ENCODE results near the gene ACOXL. TPM values are rescaled to one million over a fixed set of nuclear protein-coding genes. Genes with fewer than 3 reads are reported as not detected.

Gene ACOXL
- total and polyA plus RNA-seq, 9 donors: 0.17 to 0.31 (median 0.23) TPM; not detected in 4

DNA sequence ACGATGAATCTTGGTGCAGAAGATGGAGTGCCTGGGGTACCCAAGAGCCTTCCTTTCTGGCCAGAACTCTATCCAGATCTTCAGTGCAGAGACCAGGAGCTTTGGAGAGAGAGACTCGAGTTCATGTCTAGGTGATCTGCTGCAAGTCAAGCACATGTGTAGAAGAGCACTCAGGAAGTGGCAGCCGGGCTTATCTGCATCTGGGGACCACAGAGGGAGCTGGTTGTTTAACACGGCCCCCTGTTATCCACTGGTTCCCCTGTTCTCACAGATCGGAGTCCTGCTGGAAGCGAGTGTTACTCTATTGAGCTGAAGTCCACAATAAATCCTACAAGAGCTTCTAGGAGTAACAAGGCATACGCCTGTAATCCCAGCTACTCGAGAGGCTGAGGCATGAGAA is 128.3 kb downstream of the ACOXL start:
- H3K27me3 ChIP-seq: no peaks in the 10 kb centered on the region
- H3K4me3 ChIP-seq: no peak overlapping the region
- WGBS, 3 donors: 69 to 85% (median 76%) methylated on average over 8 of the region's 8 CpGs
- no peak for DNase-seq
- H3K9me3 ChIP-seq: no peaks in the 10 kb centered on the region
- TF ChIP-seq POLR2A (IDR thresholded peaks at IDR 0.05) (no peak), EP300 (IDR thresholded peaks at IDR 0.05) (no peak)
- TF ChIP-seq, protein P1, sequence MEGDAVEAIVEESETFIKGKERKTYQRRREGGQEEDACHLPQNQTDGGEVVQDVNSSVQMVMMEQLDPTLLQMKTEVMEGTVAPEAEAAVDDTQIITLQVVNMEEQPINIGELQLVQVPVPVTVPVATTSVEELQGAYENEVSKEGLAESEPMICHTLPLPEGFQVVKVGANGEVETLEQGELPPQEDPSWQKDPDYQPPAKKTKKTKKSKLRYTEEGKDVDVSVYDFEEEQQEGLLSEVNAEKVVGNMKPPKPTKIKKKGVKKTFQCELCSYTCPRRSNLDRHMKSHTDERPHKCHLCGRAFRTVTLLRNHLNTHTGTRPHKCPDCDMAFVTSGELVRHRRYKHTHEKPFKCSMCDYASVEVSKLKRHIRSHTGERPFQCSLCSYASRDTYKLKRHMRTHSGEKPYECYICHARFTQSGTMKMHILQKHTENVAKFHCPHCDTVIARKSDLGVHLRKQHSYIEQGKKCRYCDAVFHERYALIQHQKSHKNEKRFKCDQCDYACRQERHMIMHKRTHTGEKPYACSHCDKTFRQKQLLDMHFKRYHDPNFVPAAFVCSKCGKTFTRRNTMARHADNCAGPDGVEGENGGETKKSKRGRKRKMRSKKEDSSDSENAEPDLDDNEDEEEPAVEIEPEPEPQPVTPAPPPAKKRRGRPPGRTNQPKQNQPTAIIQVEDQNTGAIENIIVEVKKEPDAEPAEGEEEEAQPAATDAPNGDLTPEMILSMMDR (IDR thresholded peaks at IDR 0.05): no peak
- no peaks in the 10 kb centered on the region for H3K36me3 ChIP-seq
- no peak overlapping the region for H3K27ac ChIP-seq
- H3K4me1 ChIP-seq (ENCODE audit: insufficient read depth): no peaks in the 10 kb centered on the region
- intact Hi-C loops (cut with DNase I): no loop called here

DNA sequence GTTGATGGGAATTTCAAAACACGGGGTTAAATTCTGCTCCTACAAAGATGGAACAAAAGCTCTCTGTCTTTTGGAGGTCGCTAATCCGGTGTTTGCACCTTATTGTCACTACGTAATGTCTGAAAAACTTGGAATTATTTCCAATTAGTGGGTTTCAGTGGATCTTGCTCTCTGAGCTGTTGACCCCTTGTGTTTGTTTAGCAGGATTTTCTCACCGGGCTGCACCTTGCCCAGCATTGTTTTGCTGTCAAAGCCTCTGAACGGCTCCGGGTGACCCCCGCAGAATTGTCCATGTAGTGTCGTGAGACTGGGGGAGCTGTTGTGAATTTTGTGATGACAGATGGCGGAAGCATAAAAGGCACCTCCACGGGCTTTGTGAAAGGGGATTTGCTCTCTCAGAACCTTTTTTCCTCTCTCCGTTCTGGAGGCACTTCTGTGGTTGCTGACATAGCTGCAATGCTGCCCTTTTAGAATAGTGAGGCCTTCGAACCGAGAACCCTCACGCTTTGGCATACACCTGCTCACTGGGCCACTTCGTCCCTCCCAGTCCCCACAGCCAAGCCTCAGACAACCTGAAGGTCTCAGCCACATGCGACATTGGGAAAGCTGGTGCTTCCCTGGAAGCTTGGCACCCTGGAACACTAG is 129.4 kb downstream of the ACOXL start:
- Histone ChIP-seq H3K27ac (no peak overlapping the region), H3K9me3 (no peaks in the 10 kb centered on the region), H3K4me1 (ENCODE audit: insufficient read depth) (no peaks in the 10 kb centered on the region), H3K4me3 (no peak overlapping the region), H3K36me3 (no peaks in the 10 kb centered on the region), H3K27me3 (no peaks in the 10 kb centered on the region)
- TF ChIP-seq POLR2A (IDR thresholded peaks at IDR 0.05): no peak
- TF ChIP-seq, protein P1 (IDR thresholded peaks at IDR 0.05): no peak
- no peak for TF ChIP-seq EP300 (IDR thresholded peaks at IDR 0.05)
- DNase-seq: no peak
- intact Hi-C loops (cut with DNase I): no loop called here
- 64 to 77% (median 70%) methylated on average over 17 of the region's 17 CpGs for WGBS, 3 donors

DNA sequence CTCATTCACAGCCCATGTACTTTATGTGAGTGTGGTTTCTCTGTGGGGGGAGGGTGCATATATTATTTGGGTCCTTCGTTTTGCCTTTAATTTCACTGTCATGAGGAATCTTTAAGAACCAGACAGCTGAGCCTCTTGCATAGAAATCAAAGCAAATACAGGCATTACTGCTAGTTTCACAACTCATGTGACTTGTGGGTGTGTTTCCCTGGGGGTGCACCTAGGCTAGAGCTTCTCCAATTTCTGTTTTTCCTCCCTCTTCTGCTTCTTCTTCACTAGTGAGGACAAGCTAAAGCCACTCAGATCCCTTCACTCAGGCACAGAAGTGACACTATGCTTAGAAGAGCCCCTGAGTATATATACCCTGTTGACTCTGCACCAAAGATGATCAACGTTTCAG is 131.4 kb downstream of the ACOXL start:
- Histone ChIP-seq H3K27me3 (no peaks in the 10 kb centered on the region), H3K4me1 (ENCODE audit: insufficient read depth) (no peaks in the 10 kb centered on the region), H3K36me3 (no peaks in the 10 kb centered on the region), H3K4me3 (no peak overlapping the region), H3K9me3 (no peaks in the 10 kb centered on the region), H3K27ac (no peak overlapping the region)
- TF ChIP-seq EP300 (IDR thresholded peaks at IDR 0.05) (no peak), POLR2A (IDR thresholded peaks at IDR 0.05) (no peak)
- TF ChIP-seq, protein P1 (IDR thresholded peaks at IDR 0.05): no peak
- WGBS, 3 donors: 69 to 79% (median 71%) methylated on average over 2 of the region's 2 CpGs
- intact Hi-C loops (cut with DNase I): no loop called here
- no peak for DNase-seq

DNA sequence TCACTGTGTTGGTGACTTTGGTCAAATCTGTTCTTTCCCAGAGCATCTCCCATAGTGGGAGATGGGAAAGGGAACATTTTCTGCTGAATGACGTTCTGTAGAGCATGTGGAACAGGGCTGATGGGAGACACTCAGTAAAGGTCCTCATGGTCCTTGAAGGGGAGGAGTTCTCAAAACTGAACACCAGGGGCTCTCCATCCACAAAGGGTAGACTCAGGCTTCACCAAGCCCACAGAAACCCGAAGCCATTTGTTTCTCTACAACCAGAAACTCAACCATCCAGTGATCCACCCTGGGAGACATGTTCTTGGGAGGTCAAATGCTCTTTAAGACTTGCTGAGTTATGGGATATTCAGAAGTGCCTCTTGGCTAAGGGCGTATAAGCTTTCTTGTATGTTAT is 131.8 kb downstream of the ACOXL start:
- 86 to 94% (median 93%) methylated on average over 3 of the region's 3 CpGs for WGBS, 3 donors
- Histone ChIP-seq H3K9me3 (no peaks in the 10 kb centered on the region), H3K27ac (no peak overlapping the region), H3K36me3 (no peaks in the 10 kb centered on the region), H3K4me3 (no peak overlapping the region), H3K27me3 (no peaks in the 10 kb centered on the region), H3K4me1 (ENCODE audit: insufficient read depth) (no peaks in the 10 kb centered on the region)
- no peak for DNase-seq
- intact Hi-C loops (cut with DNase I): no loop called here
- TF ChIP-seq POLR2A (IDR thresholded peaks at IDR 0.05) (no peak), EP300 (IDR thresholded peaks at IDR 0.05) (no peak)
- TF ChIP-seq, protein P1 (IDR thresholded peaks at IDR 0.05): no peak

Measured in ovary (tissue), 9 donors.